ENCODE measurements around the gene TMEM14B. TPM values are rescaled to one million over a fixed set of nuclear protein-coding genes. Genes with fewer than 3 reads are reported as not detected.

Gene TMEM14B
- total RNA-seq, 1 donor from 2014 or later, result 118 TPM

DNA sequence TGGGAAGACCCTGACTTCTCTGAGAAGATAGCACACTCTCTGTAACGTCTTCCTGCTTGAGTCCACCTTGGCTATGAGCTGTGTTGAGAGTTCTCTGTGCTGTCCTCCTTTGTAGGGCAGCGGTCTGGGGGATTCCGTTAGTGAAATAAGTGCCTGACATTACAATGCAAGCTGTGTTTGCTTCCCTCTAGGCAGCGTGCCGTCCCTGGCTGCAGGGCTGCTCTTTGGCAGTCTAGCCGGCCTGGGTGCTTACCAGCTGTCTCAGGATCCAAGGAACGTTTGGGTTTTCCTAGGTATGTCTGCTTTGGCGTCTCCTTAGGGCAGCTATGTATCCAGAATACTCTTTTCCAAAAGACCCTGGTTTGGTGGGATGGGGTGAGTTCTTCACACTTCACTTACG, 21.9 kb upstream of the TMEM14B start:
- Histone ChIP-seq H3K36me3 (peaks cover 53% of the 10 kb centered on the region), H3K27ac (replicated peaks) (no peak overlapping the region), H3K27me3 (ENCODE audit: low read depth) (no peaks in the 10 kb centered on the region), H3K9me3 (replicated peaks) (no peaks in the 10 kb centered on the region), H3K4me3 (no peak overlapping the region), H3K4me1 (peaks cover 68% of the 10 kb centered on the region)
- DNase-seq, result no peak
- intact Hi-C loops (cut with micrococcal nuclease), result no loop called here
- TF ChIP-seq, protein P1, sequence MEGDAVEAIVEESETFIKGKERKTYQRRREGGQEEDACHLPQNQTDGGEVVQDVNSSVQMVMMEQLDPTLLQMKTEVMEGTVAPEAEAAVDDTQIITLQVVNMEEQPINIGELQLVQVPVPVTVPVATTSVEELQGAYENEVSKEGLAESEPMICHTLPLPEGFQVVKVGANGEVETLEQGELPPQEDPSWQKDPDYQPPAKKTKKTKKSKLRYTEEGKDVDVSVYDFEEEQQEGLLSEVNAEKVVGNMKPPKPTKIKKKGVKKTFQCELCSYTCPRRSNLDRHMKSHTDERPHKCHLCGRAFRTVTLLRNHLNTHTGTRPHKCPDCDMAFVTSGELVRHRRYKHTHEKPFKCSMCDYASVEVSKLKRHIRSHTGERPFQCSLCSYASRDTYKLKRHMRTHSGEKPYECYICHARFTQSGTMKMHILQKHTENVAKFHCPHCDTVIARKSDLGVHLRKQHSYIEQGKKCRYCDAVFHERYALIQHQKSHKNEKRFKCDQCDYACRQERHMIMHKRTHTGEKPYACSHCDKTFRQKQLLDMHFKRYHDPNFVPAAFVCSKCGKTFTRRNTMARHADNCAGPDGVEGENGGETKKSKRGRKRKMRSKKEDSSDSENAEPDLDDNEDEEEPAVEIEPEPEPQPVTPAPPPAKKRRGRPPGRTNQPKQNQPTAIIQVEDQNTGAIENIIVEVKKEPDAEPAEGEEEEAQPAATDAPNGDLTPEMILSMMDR (IDR thresholded peaks at IDR 0.05; ENCODE audit: borderline replicate concordance), result no peak

DNA sequence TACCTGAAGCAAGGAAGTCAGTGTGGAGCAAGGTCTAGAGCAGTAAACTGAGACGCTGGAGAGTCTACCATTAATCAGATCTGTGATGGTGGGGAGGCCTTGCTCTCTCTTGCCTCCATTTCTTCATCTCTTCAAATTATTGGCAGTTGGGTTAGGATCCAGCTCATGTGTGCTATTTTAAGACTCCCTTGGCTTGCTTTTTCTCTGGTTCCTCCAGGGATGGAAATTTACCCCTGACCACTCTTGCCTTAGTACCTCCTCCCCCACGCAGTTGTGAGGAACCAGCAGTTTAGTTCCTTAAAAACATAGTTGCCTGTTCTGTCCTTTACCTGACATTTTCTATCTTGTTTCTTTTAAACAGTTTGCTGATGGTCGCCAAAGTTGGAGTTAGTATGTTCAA, 17.4 kb upstream of the TMEM14B start:
- H3K27me3 ChIP-seq (ENCODE audit: low read depth), result no peaks in the 10 kb centered on the region
- peaks cover 74% of the 10 kb centered on the region for H3K36me3 ChIP-seq
- no peak overlapping the region for H3K4me3 ChIP-seq
- TF ChIP-seq, protein P1 (IDR thresholded peaks at IDR 0.05; ENCODE audit: borderline replicate concordance), result no peak
- no peak for DNase-seq
- no peak overlapping the region for H3K27ac ChIP-seq (replicated peaks)
- intact Hi-C loops (cut with micrococcal nuclease), result no loop called here
- peaks cover 28% of the 10 kb centered on the region for H3K4me1 ChIP-seq
- H3K9me3 ChIP-seq (replicated peaks), result no peaks in the 10 kb centered on the region

DNA sequence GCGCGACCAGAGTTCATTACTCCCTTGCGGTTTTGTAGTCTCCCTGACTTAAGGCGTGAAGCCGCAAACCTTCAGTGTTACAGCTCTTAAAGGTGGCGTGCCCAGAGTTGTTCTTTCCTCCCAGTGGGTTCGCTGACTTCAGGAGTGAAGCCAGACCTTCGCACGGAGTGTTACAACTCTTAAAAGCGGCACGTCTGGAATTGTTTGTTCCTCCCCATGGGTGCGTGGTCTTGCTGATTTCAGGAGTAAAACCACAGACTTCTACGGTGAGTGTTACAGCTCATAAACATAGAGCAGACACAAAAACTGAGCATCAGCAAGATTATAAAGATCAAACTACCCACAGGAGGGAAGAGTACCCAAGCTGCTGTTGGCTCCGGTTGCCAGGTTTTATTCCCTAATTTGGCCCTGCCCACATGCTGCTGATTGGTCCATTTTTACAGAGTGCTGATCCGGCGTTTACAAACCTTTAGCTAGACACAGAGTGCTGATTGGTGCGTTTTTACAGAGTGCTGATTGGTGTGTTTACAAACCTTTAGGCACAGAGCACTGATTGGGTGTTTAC, 14.4 kb upstream of the TMEM14B start:
- Histone ChIP-seq H3K27me3 (ENCODE audit: low read depth) (no peaks in the 10 kb centered on the region), H3K9me3 (replicated peaks) (no peaks in the 10 kb centered on the region), H3K36me3 (peaks cover 50% of the 10 kb centered on the region), H3K4me3 (no peak overlapping the region), H3K27ac (replicated peaks) (no peak overlapping the region), H3K4me1 (peaks cover 13% of the 10 kb centered on the region)
- intact Hi-C loops (cut with micrococcal nuclease), result no loop called here
- TF ChIP-seq, protein P1 (IDR thresholded peaks at IDR 0.05; ENCODE audit: borderline replicate concordance), result no peak
- DNase-seq, result no peak

DNA sequence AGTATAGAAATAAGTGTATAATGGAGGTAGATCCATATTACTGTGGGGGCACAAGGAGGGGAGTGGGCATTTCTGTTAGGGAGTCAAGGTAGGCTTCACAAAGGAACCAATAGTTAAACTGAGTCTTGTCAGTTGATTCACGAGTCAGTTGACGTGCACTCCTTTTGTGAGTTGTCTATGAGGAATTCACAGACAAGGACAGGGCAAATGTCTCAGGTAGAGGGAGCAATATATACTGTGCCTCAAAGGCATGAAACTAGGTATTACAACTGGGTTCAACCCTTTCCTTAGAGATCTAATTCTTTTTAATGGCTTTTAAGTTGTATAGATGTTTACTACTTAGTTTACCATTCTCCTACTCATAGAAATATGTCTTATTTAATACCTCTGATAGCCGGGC, 13.7 kb upstream of the TMEM14B start:
- H3K9me3 ChIP-seq (replicated peaks), result no peaks in the 10 kb centered on the region
- TF ChIP-seq, protein P1 (IDR thresholded peaks at IDR 0.05; ENCODE audit: borderline replicate concordance), result no peak
- no peaks in the 10 kb centered on the region for H3K27me3 ChIP-seq (ENCODE audit: low read depth)
- intact Hi-C loops (cut with micrococcal nuclease), result no loop called here
- no peak overlapping the region for H3K27ac ChIP-seq (replicated peaks)
- DNase-seq, result no peak
- peaks cover 44% of the 10 kb centered on the region for H3K36me3 ChIP-seq
- peaks cover 13% of the 10 kb centered on the region for H3K4me1 ChIP-seq
- no peak overlapping the region for H3K4me3 ChIP-seq

DNA sequence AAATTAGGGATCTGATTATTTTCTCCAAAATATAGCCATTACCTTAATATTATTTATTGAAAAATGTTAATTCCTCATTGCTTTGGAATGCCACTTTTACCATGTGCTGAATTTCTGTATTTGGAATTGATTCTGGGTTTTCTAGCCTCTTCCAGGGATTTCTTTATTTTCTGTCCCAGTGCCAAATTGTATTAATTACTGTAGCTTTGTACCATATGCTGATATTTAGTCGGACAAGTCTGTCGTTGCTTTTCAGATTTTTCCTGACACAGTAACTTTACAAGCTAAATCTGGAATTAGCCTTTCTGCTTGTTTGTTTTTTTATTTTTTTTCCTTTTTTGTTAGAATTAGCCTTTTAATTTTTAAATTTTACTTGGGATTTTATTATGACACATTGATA, 10.9 kb upstream of the TMEM14B start:
- intact Hi-C loops (cut with micrococcal nuclease), result no loop called here
- Histone ChIP-seq H3K4me1 (no peaks in the 10 kb centered on the region), H3K36me3 (peaks cover 17% of the 10 kb centered on the region), H3K4me3 (no peak overlapping the region), H3K27ac (replicated peaks) (no peak overlapping the region), H3K9me3 (replicated peaks) (no peaks in the 10 kb centered on the region), H3K27me3 (ENCODE audit: low read depth) (no peaks in the 10 kb centered on the region)
- DNase-seq, result no peak
- TF ChIP-seq, protein P1 (IDR thresholded peaks at IDR 0.05; ENCODE audit: borderline replicate concordance), result no peak
